Stimulated activated CD8-positive, alpha-beta memory T cell treated with anti-CD3 and anti-CD28 coated beads, Interleukin-4, amount 100 ng/mL, for 24 hours (primary cell): ENCODE results near the gene BACH2.
"Not testable (repeated sequence)": the region's sequence is repeated elsewhere in the genome, so short reads cannot be mapped to it uniquely, and the experiment has no call there.

Source experiments
- DNase-seq: peaks from one replicate; pipeline ENCODE4 v3.0.0-alpha.2; 2020; ENCODE audit warnings: low read depth

Gene BACH2

DNA sequence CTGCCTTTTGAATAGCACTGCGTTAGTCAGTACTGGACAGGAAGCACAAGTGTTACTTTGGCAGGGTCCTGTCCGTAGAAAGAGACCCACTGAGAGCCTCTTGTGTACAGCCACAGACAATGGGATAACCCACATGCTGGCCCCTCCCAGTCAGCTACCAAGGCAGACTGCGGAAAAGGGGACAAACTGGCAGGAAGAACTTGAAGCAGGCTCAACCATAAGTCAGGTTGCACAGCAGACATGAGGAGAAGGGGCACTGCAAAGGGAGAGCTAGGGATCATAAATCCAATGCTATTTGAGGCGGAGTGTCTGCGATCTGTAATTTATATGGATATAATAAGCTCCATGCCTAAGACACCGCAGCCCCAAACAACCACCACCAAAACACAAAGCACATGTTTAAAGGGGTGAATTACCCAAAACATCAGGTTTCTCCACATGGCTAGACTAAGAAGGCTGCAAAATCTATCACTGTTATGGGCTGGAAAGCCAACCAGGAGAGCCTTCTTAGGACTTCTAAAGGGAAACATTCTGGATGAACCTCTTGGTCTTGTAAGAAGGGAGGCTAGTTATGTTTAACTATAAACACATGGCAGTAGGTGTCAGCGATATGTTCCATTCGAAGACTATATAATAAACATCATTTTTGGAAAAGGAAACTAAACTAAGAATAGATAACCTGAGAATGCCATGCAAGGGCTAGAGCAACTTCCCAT is 141.7 kb downstream of the BACH2 start:
- no peak for DNase-seq

DNA sequence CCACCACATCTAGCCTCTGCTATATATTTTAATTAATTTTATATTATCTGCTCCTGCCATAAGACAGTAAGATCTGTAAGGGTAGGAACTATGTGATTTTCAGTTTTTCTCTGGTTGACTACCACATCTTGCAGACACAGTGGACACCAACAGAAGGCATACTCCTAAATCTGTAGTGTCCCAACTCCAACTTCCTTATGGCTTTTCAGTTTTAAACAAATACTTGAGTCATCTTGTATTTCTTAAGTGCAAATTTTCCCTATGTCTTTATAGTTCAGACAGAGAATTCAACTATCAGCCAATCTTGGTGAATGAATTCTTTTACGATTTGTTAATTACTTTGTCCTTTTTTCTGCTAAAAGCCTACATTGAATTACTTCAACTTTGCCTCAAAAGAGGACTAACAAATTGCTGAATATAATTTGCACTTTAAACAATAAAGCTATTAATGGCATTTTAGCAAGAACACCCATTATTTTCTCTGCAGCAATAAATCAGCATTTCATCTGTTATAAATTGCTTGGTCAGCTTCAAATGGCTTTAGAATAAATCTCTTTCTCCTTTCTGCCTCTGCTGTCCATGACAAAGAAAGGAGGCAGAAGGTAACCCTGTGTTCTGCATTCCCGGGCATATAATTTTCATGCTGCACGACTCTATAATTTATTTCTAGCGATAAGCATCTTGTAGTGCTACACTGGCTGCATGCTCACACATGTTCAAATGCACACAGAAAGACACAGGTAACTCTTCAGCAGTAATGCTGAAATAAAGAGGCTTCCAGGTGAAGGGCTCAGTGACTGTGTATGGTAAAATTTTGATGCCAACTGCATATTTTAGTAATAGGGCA is 144.8 kb downstream of the BACH2 start:
- DNase-seq = no peak

DNA sequence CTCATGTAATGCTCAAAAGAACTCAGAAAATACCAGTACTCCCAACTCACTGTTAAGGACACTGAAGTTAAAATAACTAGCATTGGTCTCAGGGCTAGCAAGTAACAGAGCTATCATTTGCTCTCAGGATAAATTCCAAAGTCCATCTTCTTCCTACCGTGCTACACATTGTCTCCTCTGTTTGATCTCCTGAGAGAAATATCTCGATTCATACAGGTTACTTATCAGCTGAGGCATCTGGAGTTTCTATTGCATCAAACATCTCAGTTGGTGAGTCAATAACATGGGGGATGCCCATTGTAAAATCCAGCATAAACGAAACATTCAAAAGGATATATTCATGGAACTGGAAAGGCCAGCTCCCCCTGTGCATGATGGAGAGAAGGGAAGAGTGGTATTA is 147.4 kb downstream of the BACH2 start:
- no peak for DNase-seq

DNA sequence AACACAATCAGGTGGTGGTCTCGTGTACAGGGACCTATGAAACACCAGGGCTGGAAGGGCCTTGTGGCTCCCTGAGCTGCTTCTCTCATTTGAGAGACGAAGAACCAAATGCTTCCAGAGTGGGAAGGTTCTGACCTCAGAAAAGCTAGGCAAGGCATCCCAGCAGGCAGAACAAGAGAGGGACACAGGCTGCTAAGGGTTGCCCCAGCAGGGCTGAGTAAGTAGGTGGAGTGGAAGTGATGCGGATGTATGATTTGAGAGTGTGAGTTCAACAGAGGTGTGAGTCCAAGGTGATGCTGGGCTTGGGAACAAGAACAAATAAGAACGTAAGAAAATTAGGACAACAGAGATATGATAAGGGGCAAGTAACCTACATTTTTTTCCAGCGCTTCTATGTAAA is 147.8 kb downstream of the BACH2 start:
- no peak for DNase-seq

DNA sequence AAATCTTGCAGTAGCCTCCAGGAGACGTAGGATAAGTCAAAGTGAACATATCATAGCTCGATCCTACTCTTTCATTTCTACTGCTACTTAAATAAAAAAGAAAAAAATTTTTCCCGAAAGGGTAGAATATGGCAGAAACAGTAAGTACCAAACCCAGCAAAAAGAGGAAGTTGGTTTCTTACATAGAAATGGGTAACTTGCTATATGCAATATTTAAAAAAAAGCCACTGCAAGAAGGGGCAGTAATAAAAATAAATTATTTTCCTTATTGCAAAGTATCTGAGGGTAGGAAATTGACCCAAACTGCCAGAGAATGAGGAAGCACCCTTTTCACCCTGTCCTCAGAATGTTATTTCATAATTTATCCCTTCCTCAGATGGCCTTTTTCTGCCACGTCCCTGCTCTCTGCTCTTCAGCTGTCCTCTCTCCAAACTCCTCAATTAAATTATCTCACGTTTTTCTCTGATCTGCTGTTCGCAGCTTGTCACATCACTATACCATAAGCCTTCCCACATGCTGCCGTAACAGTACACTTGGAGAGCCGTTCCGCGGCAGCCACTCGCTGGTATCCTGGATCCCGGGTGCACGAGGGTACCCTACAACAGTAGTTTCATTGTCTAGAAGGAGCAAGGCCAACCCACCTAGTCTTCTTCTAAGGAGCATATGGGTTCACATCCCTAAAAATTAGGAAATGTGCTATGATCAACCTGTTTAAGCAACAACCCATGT is 149.6 kb downstream of the BACH2 start:
- DNase-seq = no peak

DNA sequence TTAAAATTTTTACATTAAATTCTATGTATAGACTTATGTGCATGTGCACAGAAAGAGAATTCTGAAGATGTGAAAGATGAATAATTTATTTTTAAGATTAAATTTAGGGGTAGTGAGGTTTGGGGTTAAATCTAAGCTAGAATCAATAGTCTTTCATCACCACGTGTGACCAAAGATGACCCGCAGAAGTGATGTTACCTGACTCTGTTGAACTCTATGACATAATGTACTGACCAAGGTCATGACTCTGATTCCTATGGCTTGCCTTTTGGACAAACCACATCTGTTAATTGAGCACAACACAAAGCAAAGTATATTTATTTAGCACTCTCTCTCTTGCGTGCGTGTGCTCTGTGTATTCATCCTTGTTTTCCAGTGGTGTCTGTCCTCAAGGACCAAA is 150.6 kb downstream of the BACH2 start:
- DNase-seq = no peak

DNA sequence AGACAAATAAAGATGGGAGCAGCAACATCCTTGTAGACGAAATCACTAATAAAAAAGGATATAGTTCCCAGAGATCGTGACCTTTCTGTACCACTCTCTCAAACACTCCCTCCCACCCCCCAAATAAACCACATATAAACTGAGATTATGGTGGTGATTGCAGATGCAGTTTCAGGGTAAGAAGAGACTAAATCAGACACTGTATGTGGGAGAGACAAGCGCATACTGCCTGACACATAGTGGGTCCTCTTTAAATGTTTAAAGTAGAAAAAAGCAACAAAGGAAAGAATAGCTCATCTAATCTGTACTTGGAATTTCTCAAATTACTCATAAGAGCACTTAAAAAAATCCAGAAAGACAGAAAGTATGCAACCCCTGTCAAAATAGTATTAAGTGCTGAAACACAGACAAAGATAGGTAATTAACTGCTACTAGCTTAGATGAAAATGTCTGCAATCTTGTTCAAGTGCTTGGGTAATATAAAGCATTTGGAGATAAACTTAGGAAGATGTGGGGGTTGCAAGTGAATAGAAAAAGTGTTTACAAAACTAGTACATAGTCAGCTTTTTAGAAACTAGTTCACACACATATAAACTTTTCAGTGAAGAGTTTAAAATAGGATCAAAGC is 151.6 kb downstream of the BACH2 start:
- DNase-seq = no peak

DNA sequence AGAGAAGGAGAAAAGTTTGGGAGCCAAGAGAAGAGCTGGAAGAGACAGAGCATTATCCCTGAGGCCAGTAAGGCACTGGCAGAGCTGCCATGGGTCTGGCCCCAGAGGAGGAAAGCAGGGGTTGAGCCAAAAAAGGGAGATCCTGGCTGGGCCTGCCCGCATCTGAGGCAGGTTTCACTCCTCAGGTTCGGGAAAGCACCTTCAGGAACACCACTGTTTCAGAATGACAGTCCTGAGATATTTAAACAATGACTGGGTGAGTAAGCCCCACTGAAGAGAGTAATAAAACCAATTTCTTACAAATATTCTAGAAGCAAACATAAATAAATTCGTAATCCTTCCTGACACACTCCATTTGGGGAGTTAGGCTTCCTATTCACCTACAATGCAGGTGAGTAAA is 152.2 kb downstream of the BACH2 start:
- no peak for DNase-seq

DNA sequence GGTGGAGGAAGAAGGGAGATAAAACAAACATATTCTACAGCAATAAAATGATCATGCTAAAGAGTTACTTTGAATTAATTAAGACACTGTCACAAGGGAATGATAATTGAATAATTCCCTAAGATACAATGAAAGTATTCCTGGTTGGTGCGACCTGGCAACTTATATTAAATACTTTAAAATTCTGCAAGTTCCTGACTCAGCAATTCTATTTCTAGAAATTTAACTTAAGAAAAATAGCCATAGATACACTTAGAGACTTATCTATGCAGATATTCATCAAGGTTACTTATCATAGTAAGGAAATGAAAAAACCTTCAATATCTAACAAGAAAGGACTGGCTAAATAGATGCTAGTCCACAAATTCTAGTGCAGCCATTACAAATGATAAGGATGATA is 156.0 kb downstream of the BACH2 start:
- no peak for DNase-seq

DNA sequence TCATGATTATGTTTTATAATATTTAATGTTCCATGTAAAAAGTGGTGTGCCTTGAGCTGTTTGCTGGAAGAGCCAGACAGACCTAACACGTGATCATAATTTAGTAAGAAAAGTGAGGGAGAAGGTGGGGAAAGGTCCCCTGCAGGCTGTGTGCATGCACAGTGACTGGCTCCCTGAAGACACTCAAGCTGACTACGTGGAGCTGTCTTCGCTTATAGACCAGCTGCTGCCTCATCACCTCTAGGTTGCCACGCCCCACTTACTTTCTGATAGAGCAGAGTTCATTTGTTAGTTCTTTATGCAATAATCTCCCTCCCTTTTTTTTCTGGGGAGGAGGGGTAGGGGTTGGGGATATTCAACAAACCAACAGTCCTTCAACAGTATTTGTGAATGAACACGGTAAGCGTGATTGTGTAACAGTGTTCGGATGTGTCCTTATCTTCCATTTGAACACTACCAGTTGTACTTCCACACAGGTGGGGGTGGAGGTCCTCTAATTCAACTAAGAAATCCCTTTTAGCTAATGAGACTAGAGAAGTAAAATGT is 157.3 kb downstream of the BACH2 start:
- DNase-seq = no peak

DNA sequence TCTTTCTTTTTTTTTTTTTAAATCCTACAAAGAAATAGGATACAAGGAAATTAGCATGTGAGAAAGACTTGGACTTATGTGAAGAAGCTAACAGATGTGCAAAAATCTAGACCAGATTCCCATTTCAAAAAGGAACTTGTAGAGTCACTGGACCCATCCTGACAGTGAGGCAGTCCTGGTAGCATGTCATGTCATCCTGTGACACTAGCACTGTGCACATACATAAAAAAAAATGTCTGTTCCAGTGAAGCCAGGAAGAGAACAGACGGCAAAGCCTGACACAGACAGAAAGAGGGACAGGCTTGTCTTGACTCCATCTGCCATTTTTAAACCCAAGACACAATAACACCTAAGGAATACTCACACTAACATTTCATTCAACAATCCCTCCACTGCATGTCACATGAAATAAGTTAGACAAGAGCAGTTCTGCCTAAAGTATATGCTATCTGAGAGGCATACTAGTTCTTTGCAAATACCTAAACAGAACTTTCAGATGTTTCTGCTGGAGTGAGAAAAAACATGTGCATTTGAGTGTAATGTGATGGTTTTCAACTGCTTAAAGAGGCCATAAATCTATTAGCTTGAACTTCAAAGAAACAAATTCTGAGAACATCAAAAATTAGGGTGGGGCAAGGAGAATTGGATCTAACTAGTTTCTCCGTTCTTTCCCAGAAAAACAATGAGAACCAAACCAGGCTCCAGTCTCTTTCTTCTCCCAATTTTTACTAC is 159.6 kb downstream of the BACH2 start:
- no peak for DNase-seq

DNA sequence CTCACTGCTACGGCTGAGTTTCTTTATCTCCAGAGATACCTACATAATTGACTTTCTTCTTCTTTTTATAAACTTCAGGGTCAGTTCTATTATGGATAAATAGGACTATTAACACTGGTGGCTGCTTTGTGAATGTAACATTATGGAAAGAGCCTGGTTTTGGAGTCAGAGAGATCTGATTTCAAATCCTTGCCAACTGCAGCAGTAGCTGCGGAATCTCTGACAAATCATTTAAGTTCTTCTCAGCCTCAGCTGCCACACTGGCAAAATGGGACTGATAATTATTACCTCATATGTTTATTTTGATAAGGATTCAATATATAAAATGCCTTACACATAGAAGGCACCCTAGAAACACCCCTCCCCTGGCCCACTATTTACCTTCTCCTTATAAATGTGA is 160.5 kb downstream of the BACH2 start:
- DNase-seq = no peak

DNA sequence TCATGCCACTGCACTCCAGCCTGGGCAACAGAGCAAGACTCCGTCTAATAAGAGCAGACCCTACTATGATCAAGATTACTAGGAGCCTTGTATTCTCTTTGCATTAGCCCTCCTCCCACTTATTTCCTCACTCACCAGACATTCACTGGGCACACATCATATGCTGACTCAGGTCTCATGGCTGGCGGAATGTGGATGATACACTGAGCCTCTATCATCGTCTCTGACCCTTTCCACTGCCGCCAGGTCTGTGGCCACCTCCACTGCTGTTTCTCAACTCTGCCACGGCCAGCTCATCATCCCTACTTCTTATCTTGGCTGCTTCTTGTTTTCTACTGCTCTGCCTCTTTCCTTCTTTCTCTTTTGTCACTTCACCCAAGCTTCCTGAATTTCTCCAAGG is 161.0 kb downstream of the BACH2 start:
- no peak for DNase-seq

DNA sequence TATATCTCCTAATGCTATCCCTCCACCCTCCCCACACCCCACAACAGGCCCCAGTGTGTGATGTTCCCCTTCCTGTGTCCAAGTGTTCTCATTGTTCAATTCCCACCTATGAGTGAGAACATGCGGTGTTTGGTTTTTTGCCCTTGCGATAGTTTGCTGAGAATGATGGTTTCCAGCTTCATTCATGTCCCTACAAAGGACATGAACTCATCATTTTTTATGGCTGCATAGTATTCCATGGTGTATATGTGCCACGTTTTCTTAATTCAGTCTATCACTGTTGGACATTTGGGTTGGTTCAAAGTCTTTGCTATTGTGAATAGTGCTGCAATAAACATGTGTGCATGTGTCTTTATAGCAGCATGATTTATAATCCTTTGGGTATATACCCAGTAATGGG is 163.0 kb downstream of the BACH2 start:
- not testable (repeated sequence) for DNase-seq

DNA sequence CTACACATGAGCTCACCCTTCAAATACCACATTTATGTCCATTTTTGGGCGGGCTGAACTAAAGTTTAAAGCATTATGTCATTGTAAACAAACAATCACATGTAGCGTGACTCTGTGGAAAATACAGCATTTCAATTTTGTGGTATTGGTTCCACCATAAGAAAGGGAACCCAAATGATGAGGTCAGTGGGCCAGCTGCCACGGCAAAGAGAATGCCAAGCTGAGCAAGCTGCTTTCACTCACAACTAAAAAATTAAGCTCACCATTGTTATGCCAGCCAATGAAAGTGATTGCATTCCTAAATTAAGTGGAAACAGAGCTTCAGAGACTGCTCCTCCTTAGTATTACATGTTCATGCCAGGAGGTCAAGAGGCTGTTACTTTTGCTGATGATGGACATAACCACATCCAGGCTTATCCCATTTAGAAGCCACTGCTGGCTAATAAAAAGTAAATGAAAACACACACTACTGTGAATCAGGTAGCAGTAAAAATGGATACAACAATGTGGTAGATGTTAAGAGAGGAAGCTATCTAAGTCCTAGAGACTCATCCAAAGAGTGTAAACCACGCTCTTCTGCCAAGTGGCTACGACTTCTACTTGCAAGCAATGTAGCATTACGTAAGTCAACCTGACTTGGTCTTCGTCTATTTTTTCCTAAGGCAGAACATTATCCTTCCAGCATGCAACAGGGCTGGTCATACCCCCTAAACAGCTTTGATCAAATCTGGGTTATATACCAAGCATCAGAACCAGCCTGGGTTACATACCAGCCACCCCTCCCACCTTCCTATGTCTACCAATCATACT is 164.8 kb downstream of the BACH2 start:
- no peak for DNase-seq

DNA sequence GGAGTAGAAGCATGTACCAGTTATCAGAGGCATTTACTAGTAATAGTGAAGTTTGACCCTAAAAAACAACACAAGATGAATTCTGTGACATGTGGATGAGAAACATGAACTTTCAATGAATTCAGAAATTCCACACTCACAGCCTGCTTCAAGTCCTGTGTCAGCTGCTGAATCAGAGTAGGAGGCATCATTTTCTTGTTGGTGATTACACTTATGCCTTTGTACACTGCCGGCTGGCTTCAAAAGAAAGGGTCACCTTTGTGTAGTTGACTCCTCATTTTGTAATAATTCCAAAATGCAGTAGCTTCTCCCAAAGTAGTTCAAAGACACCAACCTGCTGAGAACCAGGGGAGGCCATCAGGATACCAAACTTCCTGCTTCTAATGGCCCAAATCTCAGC is 165.5 kb downstream of the BACH2 start:
- DNase-seq = no peak

DNA sequence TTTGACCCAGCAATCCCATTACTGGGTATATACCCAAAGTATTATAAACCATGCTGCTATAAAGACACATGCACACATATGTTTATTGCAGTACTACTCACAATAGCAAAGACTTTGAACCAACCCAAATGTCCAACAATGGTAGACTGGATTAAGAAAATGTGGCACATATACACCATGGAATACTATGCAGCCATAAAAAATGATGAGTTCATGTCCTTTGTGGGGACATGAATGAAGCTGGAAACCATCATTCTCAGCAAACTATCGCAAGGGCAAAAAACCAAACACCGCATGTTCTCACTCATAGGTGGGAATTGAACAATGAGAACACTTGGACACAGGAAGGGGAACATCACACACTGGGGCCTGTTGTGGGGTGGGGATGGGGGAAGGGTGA is 168.0 kb downstream of the BACH2 start:
- not testable (repeated sequence) for DNase-seq

DNA sequence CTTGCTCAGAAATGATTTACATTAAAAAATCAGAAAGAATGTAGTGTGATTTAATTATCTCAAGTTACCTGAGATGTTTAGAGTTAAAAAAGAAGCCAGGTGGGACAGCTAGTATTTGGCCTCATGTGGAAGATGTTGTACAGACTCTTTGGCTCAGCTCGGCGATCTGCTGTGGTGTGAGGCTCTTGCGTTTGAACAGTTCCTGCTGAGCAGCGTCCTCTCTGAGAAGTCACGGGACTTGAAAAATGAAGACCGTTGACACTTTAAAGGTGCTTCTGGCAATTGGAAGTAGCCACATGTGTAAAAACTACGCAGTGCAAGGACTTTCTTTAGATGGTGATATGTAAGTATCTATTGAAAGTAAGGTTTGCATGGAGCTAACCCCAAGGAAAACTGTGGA is 169.0 kb downstream of the BACH2 start:
- no peak for DNase-seq

DNA sequence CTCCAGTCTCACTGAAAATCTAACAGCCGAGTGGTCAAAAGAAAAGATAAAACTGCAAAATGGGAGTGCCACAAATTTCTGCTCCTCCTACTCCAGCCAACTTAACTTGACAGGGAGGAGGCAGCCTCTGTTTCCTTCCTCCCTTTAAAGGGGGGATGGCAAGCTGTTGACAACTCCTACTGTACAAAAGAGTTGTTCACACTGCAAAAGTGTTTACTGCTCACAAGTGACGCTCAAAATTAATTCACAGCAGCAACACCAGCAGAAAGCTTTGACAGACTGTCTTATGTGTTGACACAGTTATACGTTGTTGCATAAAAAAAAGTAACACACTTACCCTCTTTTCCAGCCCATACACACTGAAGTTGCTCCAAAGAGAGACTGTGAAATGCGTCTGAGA is 169.8 kb downstream of the BACH2 start:
- no peak for DNase-seq

DNA sequence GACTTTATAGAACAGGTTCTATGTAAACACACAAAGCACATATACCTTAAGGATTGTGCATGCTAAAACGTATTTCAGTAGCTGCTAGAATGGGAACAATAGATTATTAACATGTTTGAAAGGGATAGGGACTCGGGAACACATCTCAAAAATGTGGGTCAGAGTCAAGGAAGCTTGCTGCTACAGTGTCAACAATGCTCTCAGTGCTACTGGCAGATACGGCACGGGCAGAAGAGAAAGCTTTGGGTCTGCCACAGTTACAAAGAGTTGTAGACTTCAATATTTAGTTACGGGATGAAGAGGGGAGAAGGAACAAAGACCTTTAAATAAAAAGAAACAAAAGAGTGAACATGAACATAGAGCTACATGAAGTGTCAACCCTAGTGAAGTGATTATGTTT is 170.5 kb downstream of the BACH2 start:
- no peak for DNase-seq
